Measurements from ENCODE around the gene SORL1.

DNA sequence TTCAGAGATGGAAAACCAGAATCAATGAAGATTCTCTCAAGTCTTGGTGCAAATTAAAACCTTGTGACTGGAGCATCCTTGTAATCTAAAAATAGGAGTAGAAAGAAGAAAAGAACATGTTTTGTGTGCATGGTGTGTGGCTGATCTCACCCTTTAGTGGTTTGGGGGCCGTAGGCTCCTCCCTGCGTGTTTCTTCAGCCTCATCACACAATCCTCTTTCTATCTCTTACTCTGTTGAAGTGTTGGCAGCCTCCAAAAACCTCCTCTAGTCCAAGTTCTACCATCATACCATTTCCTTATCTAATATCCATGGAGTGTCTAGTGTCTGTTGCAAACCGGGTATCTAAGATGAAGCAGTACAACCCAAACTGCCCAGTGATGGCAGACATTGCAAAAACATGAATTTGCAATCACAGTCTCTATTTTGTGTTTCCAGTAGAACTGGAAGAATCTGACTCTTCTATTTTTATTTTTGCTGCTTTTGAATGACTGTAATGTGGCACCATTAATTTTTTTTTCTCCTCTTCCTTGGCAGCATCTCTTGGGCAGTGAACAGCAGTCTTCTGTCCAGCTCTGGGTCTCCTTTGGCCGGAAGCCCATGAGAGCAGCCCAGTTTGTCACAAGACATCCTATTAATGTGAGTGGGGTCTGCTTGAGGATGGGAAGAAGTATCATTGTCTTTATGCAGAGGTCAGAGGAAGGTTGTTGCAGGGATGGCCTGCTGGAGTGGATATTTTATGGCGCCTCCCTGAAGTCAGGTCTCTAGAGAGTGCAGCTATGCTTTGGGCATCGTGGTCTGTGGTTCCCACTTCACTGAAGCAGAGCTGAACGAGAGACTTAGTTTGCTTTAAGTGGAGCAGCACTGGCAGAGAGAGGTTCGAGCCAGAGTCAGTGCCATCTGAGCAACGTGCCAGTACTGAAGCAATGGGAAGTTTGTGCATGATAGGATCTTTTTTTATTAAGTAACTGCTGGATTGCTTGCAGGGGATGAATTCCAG lies 60.7 kb downstream of the SORL1 start:
- TF ChIP-seq, protein P1, sequence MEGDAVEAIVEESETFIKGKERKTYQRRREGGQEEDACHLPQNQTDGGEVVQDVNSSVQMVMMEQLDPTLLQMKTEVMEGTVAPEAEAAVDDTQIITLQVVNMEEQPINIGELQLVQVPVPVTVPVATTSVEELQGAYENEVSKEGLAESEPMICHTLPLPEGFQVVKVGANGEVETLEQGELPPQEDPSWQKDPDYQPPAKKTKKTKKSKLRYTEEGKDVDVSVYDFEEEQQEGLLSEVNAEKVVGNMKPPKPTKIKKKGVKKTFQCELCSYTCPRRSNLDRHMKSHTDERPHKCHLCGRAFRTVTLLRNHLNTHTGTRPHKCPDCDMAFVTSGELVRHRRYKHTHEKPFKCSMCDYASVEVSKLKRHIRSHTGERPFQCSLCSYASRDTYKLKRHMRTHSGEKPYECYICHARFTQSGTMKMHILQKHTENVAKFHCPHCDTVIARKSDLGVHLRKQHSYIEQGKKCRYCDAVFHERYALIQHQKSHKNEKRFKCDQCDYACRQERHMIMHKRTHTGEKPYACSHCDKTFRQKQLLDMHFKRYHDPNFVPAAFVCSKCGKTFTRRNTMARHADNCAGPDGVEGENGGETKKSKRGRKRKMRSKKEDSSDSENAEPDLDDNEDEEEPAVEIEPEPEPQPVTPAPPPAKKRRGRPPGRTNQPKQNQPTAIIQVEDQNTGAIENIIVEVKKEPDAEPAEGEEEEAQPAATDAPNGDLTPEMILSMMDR (IDR thresholded peaks at IDR 0.05): no peak
- TF ChIP-seq EZH2phosphoT487 (IDR thresholded peaks at IDR 0.05): no peak
- no peak for TF ChIP-seq EZH2 (IDR thresholded peaks at IDR 0.05)
